ENCODE results near the gene PCDHAC2. TPM values are rescaled to one million over a fixed set of nuclear protein-coding genes. Genes with fewer than 3 reads are reported as not detected.

Gene PCDHAC2
- total RNA-seq, 4 donors from 2014 or later = 0.18 to 1.7 (median 0.43) TPM

- DNase-seq = no peak
- Histone ChIP-seq H3K4me3 (peak overlapping the region; percentile 29 to 50 (median 37)), H3K4me1 (peaks cover 0 to 9% (median 0%) of the 10 kb centered on the region in 4 donors), H3K9me3 (peaks cover 0 to 4% (median 0%) of the 10 kb centered on the region in 4 donors), H3K27me3 (no peaks in the 10 kb centered on the region), H3K27ac (peak overlapping the region in 1 of 4 donors; percentile 9), H3K36me3 (no peaks in the 10 kb centered on the region)
- TF ChIP-seq CTCF (IDR thresholded peaks at IDR 0.05) (no peak), POLR2A (IDR thresholded peaks at IDR 0.05) (no peak)
Observed at GRCh38 chr5:140927228-140927573, 39.1 kb upstream of the PCDHAC2 start.

- H3K4me3 ChIP-seq = no peak overlapping the region
- no peaks in the 10 kb centered on the region for H3K36me3 ChIP-seq
- no peak for TF ChIP-seq POLR2A (IDR thresholded peaks at IDR 0.05)
- H3K4me1 ChIP-seq = no peaks in the 10 kb centered on the region
- no peak overlapping the region for H3K27ac ChIP-seq
- no peaks in the 10 kb centered on the region for H3K9me3 ChIP-seq
- H3K27me3 ChIP-seq = no peaks in the 10 kb centered on the region
- DNase-seq = no peak
Observed at GRCh38 chr5:140934964-140935606, 31.2 kb upstream of the PCDHAC2 start.

GRCh38 chr5:140946578-140946977 lies 19.7 kb upstream of the PCDHAC2 start:
- H3K4me1 ChIP-seq = no peaks in the 10 kb centered on the region
- DNase-seq = no peak
- H3K36me3 ChIP-seq = no peaks in the 10 kb centered on the region
- H3K4me3 ChIP-seq = no peak overlapping the region
- no peaks in the 10 kb centered on the region for H3K9me3 ChIP-seq
- no peaks in the 10 kb centered on the region for H3K27me3 ChIP-seq
- no peak overlapping the region for H3K27ac ChIP-seq
- no peak for TF ChIP-seq CTCF (IDR thresholded peaks at IDR 0.05)
- no peak for TF ChIP-seq POLR2A (IDR thresholded peaks at IDR 0.05)

GRCh38 chr5:140951636-140952035 lies 14.6 kb upstream of the PCDHAC2 start:
- DNase-seq = no peak
- no peak for TF ChIP-seq POLR2A (IDR thresholded peaks at IDR 0.05)
- TF ChIP-seq CTCF (IDR thresholded peaks at IDR 0.05) = no peak
- no peaks in the 10 kb centered on the region for H3K4me1 ChIP-seq
- no peaks in the 10 kb centered on the region for H3K27me3 ChIP-seq
- H3K27ac ChIP-seq = no peak overlapping the region
- H3K36me3 ChIP-seq = no peaks in the 10 kb centered on the region
- H3K9me3 ChIP-seq = no peaks in the 10 kb centered on the region
- H3K4me3 ChIP-seq = no peak overlapping the region

GRCh38 chr5:140953234-140953633 lies 13.0 kb upstream of the PCDHAC2 start:
- Histone ChIP-seq H3K36me3 (no peaks in the 10 kb centered on the region), H3K4me1 (no peaks in the 10 kb centered on the region), H3K27me3 (no peaks in the 10 kb centered on the region), H3K4me3 (no peak overlapping the region), H3K27ac (no peak overlapping the region), H3K9me3 (no peaks in the 10 kb centered on the region)
- TF ChIP-seq CTCF (IDR thresholded peaks at IDR 0.05) = no peak
- no peak for TF ChIP-seq POLR2A (IDR thresholded peaks at IDR 0.05)
- no peak for DNase-seq

GRCh38 chr5:140962190-140962589 lies 4.1 kb upstream of the PCDHAC2 start:
- DNase-seq = no peak
- Histone ChIP-seq H3K4me1 (no peaks in the 10 kb centered on the region), H3K36me3 (no peaks in the 10 kb centered on the region)

More at GRCh38 chr5:140962190-140962589, 4.1 kb upstream of the PCDHAC2 start:
- TF ChIP-seq CTCF (IDR thresholded peaks at IDR 0.05) = no peak
- no peak for TF ChIP-seq POLR2A (IDR thresholded peaks at IDR 0.05)
- Histone ChIP-seq H3K27ac (no peak overlapping the region), H3K27me3 (no peaks in the 10 kb centered on the region), H3K9me3 (no peaks in the 10 kb centered on the region), H3K4me3 (no peak overlapping the region)

Measured in Peyer's patch (tissue), 4 donors.